Esophagus muscularis mucosa (tissue), 3 donors: ENCODE data around the gene METTL27.

ENCODE experiments used
- POLR2A ChIP-seq: fragments of 450-650 bp; IDR thresholded peaks from one replicate; pipeline ENCODE4 v1.6.1; 2017; ENCODE audit warnings: antibody characterized with exemption, moderate library complexity, mild to moderate bottlenecking, low read depth
- POLR2AphosphoS5 ChIP-seq, 2 donors: sonication (generic); formaldehyde crosslinking; IDR thresholded peaks; one replicate each; pipeline ENCODE4 v1.6.1; 2017; ENCODE audit warnings: antibody characterized with exemption in 2 of 2
- TF ChIP-seq, protein P1 (sequence below), 3 experiments: fragments of 200-600 bp in 2 of 3; fragments of 450-650 bp in 1 of 3; sonication (generic) in 2 of 3; IDR thresholded peaks; one replicate each; pipeline ENCODE4 v1.5.1; 2017 to 2019; ENCODE audit warnings: antibody characterized with exemption in 3 of 3, mild to moderate bottlenecking in 2 of 3, moderate library complexity in 1 of 3

DNA sequence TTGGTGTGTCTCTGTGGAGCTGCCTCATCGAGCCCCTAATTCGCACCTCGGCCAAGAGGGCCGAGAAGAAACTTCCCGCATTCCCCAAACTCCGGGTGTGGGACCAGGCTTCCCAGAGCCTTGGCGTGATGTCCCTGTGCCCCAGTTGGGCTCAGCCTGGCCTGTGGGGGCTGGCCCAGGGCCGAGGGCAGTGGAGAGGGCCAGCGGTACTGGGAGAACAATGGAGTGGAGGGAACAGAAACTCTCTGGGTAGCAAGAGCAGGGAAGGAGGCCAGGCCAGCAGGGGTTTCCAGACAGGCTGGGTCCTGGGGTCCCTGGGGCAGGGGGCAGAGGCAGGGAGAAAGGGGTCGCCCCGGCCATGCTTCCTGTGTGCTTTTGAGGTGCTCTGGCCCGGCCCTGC lies 34.7 kb upstream of the METTL27 start:
- TF ChIP-seq, protein P1, sequence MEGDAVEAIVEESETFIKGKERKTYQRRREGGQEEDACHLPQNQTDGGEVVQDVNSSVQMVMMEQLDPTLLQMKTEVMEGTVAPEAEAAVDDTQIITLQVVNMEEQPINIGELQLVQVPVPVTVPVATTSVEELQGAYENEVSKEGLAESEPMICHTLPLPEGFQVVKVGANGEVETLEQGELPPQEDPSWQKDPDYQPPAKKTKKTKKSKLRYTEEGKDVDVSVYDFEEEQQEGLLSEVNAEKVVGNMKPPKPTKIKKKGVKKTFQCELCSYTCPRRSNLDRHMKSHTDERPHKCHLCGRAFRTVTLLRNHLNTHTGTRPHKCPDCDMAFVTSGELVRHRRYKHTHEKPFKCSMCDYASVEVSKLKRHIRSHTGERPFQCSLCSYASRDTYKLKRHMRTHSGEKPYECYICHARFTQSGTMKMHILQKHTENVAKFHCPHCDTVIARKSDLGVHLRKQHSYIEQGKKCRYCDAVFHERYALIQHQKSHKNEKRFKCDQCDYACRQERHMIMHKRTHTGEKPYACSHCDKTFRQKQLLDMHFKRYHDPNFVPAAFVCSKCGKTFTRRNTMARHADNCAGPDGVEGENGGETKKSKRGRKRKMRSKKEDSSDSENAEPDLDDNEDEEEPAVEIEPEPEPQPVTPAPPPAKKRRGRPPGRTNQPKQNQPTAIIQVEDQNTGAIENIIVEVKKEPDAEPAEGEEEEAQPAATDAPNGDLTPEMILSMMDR (IDR thresholded peaks at IDR 0.05) = no peak
- TF ChIP-seq POLR2AphosphoS5 (IDR thresholded peaks at IDR 0.05) (no peak), POLR2A (no peak)
